GM12873 (cell line): ENCODE measurements around the gene SLC41A3.

Experiments used
- CTCF ChIP-seq: IDR thresholded peaks from 2 replicates; pipeline ENCODE4 v1.5.1; 2012; ENCODE audit warnings: low read depth, mild to moderate bottlenecking, moderate library complexity, low read length, control low read depth; ENCODE audit not compliant: insufficient read depth; ENCODE audit errors: missing control alignments

Gene SLC41A3

GRCh38 chr3:126025116-126025729, 58.7 kb downstream of the SLC41A3 start:
- no peak for TF ChIP-seq CTCF

DNA sequence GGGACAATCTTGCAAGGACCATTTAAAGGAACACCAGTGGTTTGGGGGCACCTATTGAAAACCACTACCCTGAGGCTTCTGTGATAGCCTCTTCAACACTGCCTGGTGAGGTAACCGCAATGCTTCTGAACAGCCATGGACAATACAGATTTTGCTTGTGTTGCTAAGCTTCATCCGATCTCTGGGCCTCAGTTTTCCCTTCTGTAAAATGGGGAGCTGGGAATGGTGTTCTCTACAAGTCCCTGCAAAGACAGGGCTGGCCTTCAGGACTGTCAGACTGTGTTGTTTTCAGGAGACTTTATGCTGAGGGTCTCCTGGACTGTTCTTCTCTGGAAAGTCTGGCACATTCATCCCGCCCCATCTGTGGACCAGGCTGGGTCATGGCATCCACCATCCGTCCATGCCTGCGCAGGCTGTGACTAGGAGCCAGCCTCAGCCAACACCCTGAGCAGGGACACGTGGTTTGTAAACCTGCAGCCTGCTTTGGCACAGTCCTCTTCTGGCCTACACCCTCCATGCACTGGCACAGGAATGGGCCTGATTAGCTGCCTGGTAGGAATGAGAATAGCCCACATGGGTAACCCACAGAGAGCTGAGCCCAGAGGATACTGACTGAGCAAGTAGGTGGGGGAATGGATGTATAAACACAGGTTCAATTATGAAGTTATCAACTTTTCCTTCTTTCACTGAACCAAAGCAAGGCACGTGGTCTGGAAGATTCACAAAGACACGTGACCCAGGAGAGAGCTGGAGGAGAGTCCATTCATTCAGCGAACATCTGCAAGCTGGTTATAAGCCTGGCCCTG, 59.7 kb downstream of the SLC41A3 start:
- no peak for TF ChIP-seq CTCF

- TF ChIP-seq CTCF = no peak
Observed at GRCh38 chr3:126023390-126023789, 60.5 kb downstream of the SLC41A3 start.

DNA sequence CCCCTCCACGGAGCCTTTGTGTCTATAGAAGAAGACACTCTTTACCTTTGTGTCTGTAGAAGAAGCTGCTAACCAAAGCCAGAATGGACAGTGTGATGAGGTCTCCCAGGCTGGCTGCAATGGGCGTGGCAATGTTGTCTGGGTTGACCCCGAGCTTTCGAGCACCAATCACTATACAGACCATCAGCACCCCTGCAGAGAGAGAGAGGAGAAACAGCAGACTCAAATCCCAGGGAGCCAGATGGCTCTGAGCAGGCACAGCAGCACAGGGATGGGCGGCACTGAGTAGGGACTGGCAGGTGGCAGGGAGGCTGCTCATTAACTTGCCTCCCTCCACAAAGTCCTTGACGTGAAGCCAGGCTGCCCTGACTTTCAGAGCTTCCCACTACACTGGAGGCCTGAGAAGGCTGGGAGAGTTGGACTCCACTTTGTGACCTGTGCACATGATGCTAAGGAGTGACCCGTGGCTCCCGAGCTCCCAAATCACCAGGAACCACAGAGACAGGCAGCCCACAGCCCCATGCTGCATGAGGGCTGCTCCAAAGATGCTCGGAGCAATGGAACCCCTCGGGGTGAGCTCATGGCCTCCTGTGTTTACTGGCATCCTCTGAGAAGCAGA, 61.1 kb downstream of the SLC41A3 start:
- no peak for TF ChIP-seq CTCF

GRCh38 chr3:126021702-126022101, 62.2 kb downstream of the SLC41A3 start:
- no peak for TF ChIP-seq CTCF

- no peak for TF ChIP-seq CTCF
Observed at GRCh38 chr3:126021224-126021623, 62.7 kb downstream of the SLC41A3 start.

DNA sequence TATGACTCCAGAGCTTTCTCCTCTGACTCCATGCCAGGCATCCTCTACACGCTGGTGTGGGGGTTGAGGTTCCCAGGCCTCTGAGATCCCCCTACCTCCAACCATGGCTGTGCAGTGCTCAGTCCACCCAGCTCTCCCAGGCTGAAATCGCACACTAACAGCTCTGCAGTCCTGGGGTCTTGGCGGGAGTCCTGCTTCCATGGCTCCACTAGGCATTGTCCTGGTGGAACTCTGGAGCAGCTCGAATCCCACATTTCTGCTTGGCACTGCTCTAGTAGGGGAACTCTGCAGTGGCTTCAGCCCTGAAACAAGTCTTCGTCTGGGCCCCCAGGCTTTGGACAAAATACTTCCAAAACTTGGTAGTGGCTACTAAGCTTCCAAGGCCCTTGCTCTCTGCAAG, 64.2 kb downstream of the SLC41A3 start:
- no peak for TF ChIP-seq CTCF
